GM10266 (cell line): ENCODE measurements around the gene TRIM66.
"Not testable (repeated sequence)": the region's sequence is repeated elsewhere in the genome, so short reads cannot be mapped to it uniquely, and the experiment has no call there.

Experiments
- DNase-seq: peaks from one replicate; pipeline ENCODE4 v3.0.0; 2012; ENCODE audit errors: extremely low spot score
- CTCF ChIP-seq: IDR thresholded peaks from 2 replicates; pipeline ENCODE4 v1.5.1; 2012; ENCODE audit warnings: mild to moderate bottlenecking, low read depth; ENCODE audit not compliant: control insufficient read depth, insufficient read depth; ENCODE audit errors: missing control alignments

The TRIM66 gene

GRCh38 chr11:8672346-8672745 lies 10.1 kb downstream of the TRIM66 start:
- TF ChIP-seq CTCF = no peak

GRCh38 chr11:8671651-8672062 lies 10.8 kb downstream of the TRIM66 start:
- no peak for DNase-seq
- TF ChIP-seq CTCF = no peak

More at GRCh38 chr11:8672346-8672745, 10.1 kb downstream of the TRIM66 start:
- no peak for DNase-seq

- no peak for TF ChIP-seq CTCF
- DNase-seq = no peak
These were observed 11.3 kb downstream of the TRIM66 start for GRCh38 chr11:8671193-8671612.

- DNase-seq = not testable (repeated sequence)
These were observed 12.4 kb downstream of the TRIM66 start for GRCh38 chr11:8670081-8670480.

GRCh38 chr11:8665222-8665621 lies 17.2 kb downstream of the TRIM66 start:
- TF ChIP-seq CTCF = no peak
- no peak for DNase-seq

- TF ChIP-seq CTCF = no peak
- DNase-seq = no peak
These were observed 21.3 kb downstream of the TRIM66 start for GRCh38 chr11:8661001-8661795.

GRCh38 chr11:8658321-8659057 lies 24.0 kb downstream of the TRIM66 start:
- DNase-seq = no peak
- TF ChIP-seq CTCF = no peak
